Endometrial microvascular endothelial cells (primary cell): Measurements from ENCODE around the gene EPAS1. TPM values are rescaled to one million over a fixed set of nuclear protein-coding genes. Genes with fewer than 3 reads are reported as not detected.
"Not testable (repeated sequence)": the region's sequence is repeated elsewhere in the genome, so short reads cannot be mapped to it uniquely, and the experiment has no call there.

Experiments used
- in situ Hi-C: cut with HindIII; loops from 2 replicates; pipeline ENCODE4 v1.10.0; 2017; ENCODE audit warnings: low sequenced_read_pairs, low pct_unique_long_range_greater_than_20kb; ENCODE audit errors: inconsistent ontology term
- total RNA-seq: library from RNA; depleted of rRNA; stranded (reverse); fragments of >200 nt; gene quantifications from one replicate; pipeline ENCODE4 v1.2.3, GENCODE V29; 2015; ENCODE audit errors: inconsistent ontology term

The EPAS1 gene
- total RNA-seq, 1 donor from 2014 or later = 254 TPM

- in situ Hi-C loops = no loop called here
Measured at GRCh38 chr2:46383113-46383395, 85.8 kb downstream of the EPAS1 start.

- in situ Hi-C loops = no loop called here
Measured at GRCh38 chr2:46383784-46384456, 86.7 kb downstream of the EPAS1 start.

GRCh38 chr2:46384457-46384815 is 87.2 kb downstream of the EPAS1 start:
- in situ Hi-C loops = no loop called here

- in situ Hi-C loops = no loop called here
Measured at GRCh38 chr2:46385786-46386577, 88.8 kb downstream of the EPAS1 start.

- in situ Hi-C loops = no loop called here
Measured at GRCh38 chr2:46386763-46387162, 89.6 kb downstream of the EPAS1 start.

- in situ Hi-C loops = no loop called here
Measured at GRCh38 chr2:46387292-46387691, 90.1 kb downstream of the EPAS1 start.

- in situ Hi-C loops = no loop called here
Measured at GRCh38 chr2:46387886-46388515, 90.8 kb downstream of the EPAS1 start.

- in situ Hi-C loops = no loop called here
Measured at GRCh38 chr2:46388881-46389280, 91.7 kb downstream of the EPAS1 start.

- in situ Hi-C loops = no loop called here
Measured at GRCh38 chr2:46389417-46389916, 92.3 kb downstream of the EPAS1 start.

- in situ Hi-C loops = no loop called here
Measured at GRCh38 chr2:46390036-46390435, 92.8 kb downstream of the EPAS1 start.

- in situ Hi-C loops = no loop called here
Measured at GRCh38 chr2:46390901-46391395, 93.7 kb downstream of the EPAS1 start.

- in situ Hi-C loops = no loop called here
Measured at GRCh38 chr2:46392561-46393346, 95.5 kb downstream of the EPAS1 start.

- in situ Hi-C loops = no loop called here
Measured at GRCh38 chr2:46393347-46393820, 96.2 kb downstream of the EPAS1 start.

GRCh38 chr2:46393865-46394264 is 96.7 kb downstream of the EPAS1 start:
- in situ Hi-C loops = no loop called here

- in situ Hi-C loops = no loop called here
Measured at GRCh38 chr2:46394649-46395510, 97.7 kb downstream of the EPAS1 start.

GRCh38 chr2:46395730-46396129 is 98.5 kb downstream of the EPAS1 start:
- in situ Hi-C loops = not testable (repeated sequence)

GRCh38 chr2:46400016-46400415 is 102.8 kb downstream of the EPAS1 start:
- in situ Hi-C loops = no loop called here

GRCh38 chr2:46402874-46403273 is 105.7 kb downstream of the EPAS1 start:
- in situ Hi-C loops = no loop called here
